GM18507 (cell line): ENCODE results near the gene CLCN7.
A peak's percentile ranks its signal among the peaks of the same experiment; 100 is the strongest.

Source experiments
- DNase-seq: peaks from one replicate; pipeline ENCODE4 v3.0.0; 2011; ENCODE audit warnings: low read depth; ENCODE audit not compliant: insufficient read length; ENCODE audit errors: extremely low spot score
- FAIRE-seq: peaks from 2 replicates; lab custom pipeline; 2011; peaks lifted over from hg19 to GRCh38; lab: Jason Lieb, UNC

CLCN7 gene

GRCh38 chr16:1466968-1467521 is 7.8 kb downstream of the CLCN7 start:
- no peak for DNase-seq
- no peak for FAIRE-seq

GRCh38 chr16:1466054-1466453 is 8.8 kb downstream of the CLCN7 start:
- no peak for FAIRE-seq
- no peak for DNase-seq

- FAIRE-seq, result no peak
- DNase-seq, result no peak
Measured at GRCh38 chr16:1465567-1465915, 9.3 kb downstream of the CLCN7 start.

GRCh38 chr16:1464894-1465566 is 9.8 kb downstream of the CLCN7 start:
- no peak for FAIRE-seq

GRCh38 chr16:1464196-1464893 is 10.5 kb downstream of the CLCN7 start:
- FAIRE-seq, result no peak
- DNase-seq, result no peak

More at GRCh38 chr16:1464894-1465566, 9.8 kb downstream of the CLCN7 start:
- DNase-seq, result no peak

- FAIRE-seq, result no peak
- DNase-seq, result no peak
Measured at GRCh38 chr16:1461146-1461545, 13.7 kb downstream of the CLCN7 start.

DNA sequence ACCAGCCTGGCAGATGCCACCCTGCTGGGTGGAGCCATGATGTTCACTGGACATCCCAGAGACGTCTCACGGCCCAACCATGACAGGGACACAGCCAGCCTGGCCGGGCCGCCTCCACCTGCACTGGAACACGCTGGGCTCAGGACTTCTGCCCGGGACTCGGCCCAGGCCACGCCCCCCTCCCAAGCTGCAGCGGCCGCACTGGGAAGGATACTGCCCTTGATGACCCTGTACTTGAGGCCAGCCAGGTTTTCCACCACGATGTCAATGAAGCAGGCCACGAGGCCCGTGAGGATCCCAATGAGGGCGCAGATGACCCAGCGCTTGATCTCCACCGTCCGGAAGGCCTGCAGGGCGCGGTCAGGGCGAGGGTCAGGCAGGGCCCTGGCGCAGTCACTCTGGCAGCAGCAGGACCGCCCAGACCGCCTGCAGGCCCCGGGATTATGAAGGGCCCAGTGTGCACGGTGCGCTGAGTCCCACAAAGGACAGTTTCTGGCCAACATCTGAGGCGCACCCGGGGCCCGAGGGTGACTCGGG is 14.2 kb downstream of the CLCN7 start:
- no peak for FAIRE-seq

DNA sequence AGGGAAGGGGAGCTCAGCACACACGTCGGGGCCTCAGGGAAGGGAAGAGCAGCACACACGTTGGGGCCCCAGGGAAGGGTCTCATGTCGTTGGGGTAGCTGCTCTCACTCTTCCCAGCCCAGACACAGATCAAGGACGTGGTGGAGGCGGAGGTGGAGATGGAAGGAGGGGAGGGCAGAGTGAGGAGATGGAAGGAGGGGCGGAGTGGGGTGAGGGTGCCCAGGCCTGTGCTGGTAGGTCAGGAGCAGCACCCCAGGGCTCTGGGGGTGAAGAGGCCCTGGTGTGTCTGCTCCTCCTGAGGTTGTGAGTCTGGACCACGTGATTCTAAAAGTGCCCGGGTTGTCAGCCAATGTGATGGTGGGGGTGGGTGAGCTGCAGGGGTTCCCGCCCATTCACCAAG is 14.9 kb downstream of the CLCN7 start:
- no peak for FAIRE-seq
- DNase-seq, result no peak

More for the DNA sequence above, 14.2 kb downstream of the CLCN7 start:
- DNase-seq, result no peak

DNA sequence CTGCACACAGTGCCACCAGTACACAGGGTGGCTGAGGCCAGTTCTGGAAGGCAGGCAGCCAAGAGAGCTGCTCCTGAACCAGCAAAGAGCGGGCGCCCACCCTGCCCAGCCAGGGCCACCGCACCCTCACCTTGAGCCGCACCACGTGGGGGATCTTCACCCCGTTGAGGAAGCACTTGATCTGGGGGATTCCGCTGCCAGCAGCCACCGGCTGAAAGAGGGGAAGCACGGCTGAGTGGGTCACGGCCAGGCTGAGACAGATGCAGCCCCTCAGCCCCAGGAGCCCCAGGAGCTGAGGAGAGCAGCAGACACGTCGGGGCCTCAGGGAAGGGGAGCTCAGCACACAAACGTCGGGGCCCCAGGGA is 15.9 kb downstream of the CLCN7 start:
- FAIRE-seq, result peak; percentile 53
- no peak for DNase-seq

- no peak for DNase-seq
- no peak for FAIRE-seq
Measured at GRCh38 chr16:1458336-1458976, 16.4 kb downstream of the CLCN7 start.

DNA sequence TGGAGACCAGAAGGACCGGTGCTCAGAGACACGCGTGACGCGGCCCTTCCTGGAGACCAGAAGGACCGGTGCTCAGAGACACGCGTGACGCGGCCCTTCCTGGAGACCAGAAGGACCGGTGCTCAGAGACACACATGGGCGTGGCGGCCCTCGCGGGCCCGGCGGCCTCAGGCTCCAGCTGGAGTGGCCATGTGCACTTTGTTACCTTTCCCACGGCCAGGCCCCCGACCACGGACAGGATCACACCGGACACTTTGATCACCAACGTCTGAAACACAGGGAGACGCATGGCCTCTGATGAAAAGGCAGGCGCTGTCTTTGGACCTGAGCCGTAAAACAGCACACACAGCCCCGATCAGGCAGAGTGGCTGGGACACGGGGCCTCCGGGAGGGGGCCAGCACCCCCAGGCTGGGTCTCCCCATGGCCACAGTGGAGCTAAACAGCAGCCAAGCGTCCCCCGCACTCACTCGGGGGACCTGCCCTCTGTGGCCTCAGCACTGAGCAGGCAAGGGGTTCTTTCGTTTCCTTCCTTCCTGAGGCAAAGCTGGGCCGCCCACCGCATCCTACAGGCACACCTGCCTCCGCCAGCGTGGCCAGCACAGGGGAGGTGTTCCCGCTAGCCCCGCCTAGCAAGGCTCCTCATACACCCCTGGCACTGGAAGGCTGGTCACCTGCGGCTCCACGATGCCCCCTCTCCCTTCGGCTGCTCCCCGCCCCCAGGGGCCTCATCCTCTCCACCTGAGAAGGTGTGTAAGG is 17.2 kb downstream of the CLCN7 start:
- DNase-seq (no peak), FAIRE-seq (no peak)

DNA sequence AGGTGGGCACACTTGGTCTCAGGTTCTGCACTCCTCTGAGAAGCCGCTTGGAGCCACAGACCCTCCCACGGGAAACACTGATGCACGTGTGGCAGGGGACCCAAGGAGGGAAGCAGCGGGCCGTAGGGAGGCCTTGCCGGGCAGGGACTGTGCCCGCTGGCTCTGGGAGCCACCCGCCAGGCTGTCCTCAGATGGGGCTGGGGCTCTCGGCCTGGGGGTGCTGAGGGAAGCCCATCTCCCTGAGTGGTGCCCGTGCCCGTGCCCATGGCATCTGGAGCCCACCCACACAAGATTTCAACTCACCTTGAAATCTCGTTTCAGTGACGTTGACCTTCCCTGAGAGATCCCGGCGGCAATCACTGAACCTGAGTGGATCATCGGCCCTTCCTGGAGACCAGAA is 17.9 kb downstream of the CLCN7 start:
- DNase-seq, result no peak
- no peak for FAIRE-seq

DNA sequence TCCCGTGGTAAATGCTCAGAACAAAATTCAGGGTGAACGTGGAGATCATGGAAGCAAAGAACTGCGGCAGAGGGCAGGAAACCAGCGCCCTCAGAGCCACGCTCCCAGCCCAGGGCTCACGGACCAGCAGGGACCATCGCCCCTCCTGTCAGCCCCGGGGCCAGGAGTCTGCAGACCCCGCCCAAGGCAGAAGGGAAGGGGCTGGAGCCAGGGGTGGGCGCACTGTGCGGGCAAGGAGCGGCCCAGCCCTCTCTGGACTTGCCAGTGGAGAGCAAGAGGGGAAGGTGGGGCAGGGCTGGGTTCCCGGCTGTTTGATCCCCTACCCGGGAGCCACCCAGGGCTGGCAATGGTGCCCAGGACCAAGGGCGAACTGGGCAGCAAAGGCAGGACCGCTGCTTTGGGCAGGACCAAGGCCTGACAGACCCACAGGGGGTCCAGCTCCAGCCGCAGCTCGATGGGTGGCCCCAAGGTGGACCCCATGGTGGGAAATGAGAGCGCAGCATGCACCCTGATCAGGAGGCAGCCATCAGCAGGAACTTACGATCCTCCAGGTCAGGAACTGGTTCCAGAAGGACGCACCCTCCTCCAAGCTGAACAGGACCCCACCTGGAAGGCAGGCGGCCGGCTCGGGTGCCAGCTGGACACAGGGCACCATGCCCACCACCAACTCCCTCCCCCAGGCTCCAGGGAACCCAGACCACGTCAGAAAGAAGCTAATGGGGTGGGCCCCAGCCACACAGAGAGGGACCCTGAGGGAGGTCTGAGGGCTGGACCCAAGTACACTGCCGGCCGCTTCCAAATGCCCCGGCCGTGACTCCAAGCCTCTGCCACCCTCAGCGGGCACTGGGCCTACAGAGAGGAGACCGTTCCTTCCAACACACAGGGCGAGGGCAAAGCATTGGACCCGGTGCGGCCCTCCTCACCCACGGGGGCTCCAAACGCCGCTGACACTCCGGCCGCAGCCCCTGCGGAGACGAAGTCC is 19.3 kb downstream of the CLCN7 start:
- FAIRE-seq (no peak), DNase-seq (no peak)

- FAIRE-seq (no peak), DNase-seq (no peak)
Measured at GRCh38 chr16:1454561-1454960, 20.3 kb downstream of the CLCN7 start.

- no peak for FAIRE-seq
Measured at GRCh38 chr16:1453316-1453715, 21.5 kb downstream of the CLCN7 start.

DNA sequence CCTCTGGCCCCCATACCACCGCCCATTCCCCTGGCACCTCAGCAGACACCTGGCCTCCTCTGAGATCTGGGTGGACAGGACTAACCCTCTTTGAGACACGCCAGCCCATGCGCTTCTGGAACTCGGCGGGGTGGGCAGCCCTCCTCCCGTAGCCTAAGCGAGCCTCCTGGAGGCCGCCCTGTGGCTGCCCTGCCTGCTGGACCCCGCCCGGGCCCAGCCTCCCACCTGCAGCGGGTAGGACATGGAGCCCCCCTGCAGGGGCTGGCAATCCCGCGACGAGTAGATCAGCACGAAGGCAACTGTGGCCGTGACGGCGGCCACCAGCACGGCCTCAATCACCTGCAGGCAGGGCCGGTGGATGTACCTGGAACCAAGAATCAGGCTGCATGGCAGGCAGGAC is 22.3 kb downstream of the CLCN7 start:
- FAIRE-seq (no peak), DNase-seq (no peak)

More at GRCh38 chr16:1453316-1453715, 21.5 kb downstream of the CLCN7 start:
- DNase-seq, result no peak

DNA sequence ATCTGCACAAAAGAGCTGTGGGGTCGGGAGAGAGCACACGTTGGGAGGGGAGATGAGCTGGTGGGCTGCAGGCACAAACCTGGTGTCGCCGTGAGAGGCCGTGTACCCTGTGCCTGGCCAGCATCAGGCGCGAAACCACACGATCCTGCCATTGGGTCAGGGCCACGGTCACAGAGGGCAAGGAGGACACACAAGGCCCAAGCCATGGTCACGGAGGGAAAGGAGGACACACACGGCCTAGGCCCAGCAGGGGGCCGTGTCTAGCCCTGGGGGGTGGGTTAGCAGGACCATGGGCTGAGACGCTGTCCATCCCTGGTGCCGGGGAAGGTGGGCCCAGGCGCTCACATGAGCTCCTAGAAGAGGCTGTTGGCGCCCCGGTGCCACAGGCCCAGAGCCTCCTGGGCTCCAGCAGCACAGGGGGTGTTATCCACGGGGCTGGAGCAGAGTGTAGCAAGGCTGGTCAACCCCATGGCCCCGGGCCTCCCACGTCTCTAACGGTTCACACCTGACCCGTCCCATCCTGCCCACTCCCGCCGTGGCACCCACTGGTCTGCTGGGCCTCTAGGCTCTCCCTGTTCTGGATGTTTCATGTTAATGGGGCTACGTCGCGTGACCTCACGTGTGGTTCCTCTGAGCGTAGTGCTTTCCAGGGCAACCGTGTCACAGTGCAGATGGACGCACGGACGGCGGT is 23.0 kb downstream of the CLCN7 start:
- FAIRE-seq, result no peak
- DNase-seq, result no peak

DNA sequence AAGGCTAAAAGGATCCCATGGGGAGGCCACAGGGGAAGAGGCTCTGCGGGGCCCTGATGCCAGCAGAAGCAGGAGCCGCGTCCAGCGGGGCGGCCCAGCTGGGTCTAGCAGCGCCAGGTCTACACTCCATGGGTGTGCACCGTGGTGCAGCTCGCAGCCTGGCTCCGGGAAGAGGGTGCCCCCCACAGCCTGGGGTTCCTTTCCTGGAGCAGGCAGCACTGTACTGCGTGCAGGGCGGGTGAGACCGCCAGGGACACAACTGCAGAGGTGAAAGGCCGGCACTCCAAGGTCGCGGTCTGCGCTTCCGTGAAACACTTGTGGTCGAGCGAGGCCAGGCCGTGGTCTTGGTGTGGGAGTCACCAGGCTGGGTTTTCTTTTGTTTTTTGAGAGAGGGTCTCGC is 24.0 kb downstream of the CLCN7 start:
- DNase-seq (no peak), FAIRE-seq (no peak)
